OCI-LY1 (cell line): ENCODE results near the gene GTF3C1.

ENCODE experiments used
- EZH2 ChIP-seq: fragments of 200-600 bp; sonication (generic), shearing (Covaris generic); IDR thresholded peaks from 2 replicates; pipeline ENCODE4 v1.8.0; 2017; ENCODE audit warnings: borderline replicate concordance, mixed run types, mild to moderate bottlenecking, antibody characterized with exemption, low read length, moderate library complexity, mixed read lengths
- TF ChIP-seq, protein P1 (sequence below): fragments of 200-600 bp; sonication (generic), shearing (Covaris generic); IDR thresholded peaks from 2 replicates; pipeline ENCODE4 v1.5.1; 2017; ENCODE audit warnings: mild to moderate bottlenecking, antibody characterized with exemption, low read length, moderate library complexity, mixed read lengths

DNA sequence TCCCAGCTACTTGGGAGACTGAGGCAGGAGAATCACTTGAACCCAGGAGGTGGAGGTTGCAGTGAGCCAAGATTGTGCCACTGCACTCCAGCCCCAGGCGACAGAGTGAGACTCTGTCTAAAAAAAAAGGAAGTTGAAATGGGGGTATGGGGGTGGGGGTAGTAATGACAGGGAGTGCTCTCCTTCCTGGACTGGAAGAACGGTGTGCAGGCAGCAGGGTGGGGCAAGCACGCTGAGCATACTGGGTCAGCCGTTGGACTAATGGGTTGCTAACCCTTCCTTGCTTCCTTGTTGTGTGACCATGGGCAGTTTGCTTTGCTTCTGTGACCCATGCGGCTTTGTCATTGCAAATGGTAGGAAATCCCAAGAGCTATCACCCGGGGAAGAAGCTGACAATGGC is 16.7 kb upstream of the GTF3C1 start:
- TF ChIP-seq, protein P1, sequence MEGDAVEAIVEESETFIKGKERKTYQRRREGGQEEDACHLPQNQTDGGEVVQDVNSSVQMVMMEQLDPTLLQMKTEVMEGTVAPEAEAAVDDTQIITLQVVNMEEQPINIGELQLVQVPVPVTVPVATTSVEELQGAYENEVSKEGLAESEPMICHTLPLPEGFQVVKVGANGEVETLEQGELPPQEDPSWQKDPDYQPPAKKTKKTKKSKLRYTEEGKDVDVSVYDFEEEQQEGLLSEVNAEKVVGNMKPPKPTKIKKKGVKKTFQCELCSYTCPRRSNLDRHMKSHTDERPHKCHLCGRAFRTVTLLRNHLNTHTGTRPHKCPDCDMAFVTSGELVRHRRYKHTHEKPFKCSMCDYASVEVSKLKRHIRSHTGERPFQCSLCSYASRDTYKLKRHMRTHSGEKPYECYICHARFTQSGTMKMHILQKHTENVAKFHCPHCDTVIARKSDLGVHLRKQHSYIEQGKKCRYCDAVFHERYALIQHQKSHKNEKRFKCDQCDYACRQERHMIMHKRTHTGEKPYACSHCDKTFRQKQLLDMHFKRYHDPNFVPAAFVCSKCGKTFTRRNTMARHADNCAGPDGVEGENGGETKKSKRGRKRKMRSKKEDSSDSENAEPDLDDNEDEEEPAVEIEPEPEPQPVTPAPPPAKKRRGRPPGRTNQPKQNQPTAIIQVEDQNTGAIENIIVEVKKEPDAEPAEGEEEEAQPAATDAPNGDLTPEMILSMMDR: no peak
- TF ChIP-seq EZH2: no peak
